ENCODE results near the gene VCAN.

- TF ChIP-seq CTCF (IDR thresholded peaks at IDR 0.05) = no peak
- no peak for TF ChIP-seq POLR2A (IDR thresholded peaks at IDR 0.05)
- TF ChIP-seq POLR2AphosphoS5 (IDR thresholded peaks at IDR 0.05) = peak in 1 of 3 donors; percentile 89
Observed at GRCh38 chr5:83471405-83472212, at the start of gene VCAN.
